GM12875 (cell line): ENCODE results near the gene PNPLA7.
"Not testable (repeated sequence)": the region's sequence is repeated elsewhere in the genome, so short reads cannot be mapped to it uniquely, and the experiment has no call there.

Source experiments
- H3K4me3 ChIP-seq: one replicate; pipeline ENCODE4 v1.5.1; 2011; ENCODE audit warnings: low read depth, low read length, control low read depth
- TF ChIP-seq, protein P1 (sequence below): IDR thresholded peaks from 2 replicates; pipeline ENCODE4 v1.5.1; 2011; ENCODE audit warnings: low read depth, mild to moderate bottlenecking, control low read depth, inconsistent platforms, low read length, moderate library complexity, borderline replicate concordance; ENCODE audit not compliant: insufficient read depth

PNPLA7 gene

DNA sequence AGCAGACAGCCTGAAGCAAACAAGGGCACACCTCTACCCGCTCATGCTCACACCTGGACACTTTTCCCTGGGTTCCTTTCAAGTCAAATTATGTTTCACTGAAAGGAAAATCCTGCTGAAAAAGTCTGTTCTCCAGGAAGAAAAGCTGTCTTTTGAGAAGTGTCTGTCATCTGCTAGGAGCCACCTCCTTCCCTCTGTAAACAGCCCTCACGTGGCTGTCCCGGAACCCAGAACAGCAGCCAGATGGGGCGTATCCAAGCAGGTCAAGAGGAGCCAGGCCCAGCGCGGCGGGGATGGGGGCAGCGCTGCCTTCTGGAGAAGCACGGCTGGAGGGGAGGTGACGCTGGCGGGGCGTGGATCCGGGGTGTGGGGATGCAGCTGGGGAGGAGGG lies at the start of gene PNPLA7:
TSS of gene PNPLA7 (minus strand) at position 172 of the 391 bp plus-strand sequence. CDS start 205 bp downstream, outside the sequence.
- TF ChIP-seq, protein P1, sequence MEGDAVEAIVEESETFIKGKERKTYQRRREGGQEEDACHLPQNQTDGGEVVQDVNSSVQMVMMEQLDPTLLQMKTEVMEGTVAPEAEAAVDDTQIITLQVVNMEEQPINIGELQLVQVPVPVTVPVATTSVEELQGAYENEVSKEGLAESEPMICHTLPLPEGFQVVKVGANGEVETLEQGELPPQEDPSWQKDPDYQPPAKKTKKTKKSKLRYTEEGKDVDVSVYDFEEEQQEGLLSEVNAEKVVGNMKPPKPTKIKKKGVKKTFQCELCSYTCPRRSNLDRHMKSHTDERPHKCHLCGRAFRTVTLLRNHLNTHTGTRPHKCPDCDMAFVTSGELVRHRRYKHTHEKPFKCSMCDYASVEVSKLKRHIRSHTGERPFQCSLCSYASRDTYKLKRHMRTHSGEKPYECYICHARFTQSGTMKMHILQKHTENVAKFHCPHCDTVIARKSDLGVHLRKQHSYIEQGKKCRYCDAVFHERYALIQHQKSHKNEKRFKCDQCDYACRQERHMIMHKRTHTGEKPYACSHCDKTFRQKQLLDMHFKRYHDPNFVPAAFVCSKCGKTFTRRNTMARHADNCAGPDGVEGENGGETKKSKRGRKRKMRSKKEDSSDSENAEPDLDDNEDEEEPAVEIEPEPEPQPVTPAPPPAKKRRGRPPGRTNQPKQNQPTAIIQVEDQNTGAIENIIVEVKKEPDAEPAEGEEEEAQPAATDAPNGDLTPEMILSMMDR, result no peak
- H3K4me3 ChIP-seq, result peak within 1 kb of the TSS; percentile 69

DNA sequence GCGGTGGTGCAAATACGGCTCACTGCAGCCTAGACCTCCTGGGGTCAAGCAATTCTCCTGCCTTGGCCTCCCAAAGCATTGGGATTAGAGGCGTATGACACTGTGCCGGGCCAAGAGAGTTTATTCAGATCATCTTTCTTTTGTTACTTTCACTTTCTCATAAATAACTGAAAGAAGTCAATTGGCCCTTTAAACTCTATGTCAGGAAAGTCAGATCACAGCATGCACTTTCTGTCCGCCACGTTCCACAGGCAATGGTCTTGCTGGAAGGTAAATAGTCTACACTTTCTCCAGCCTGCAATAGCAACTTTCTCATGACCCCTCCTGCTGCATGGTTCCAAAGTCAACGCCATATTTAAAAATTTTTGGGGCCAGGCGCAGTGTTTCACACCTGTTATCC lies 48.7 kb upstream of the PNPLA7 start:
- H3K4me3 ChIP-seq, result no peak overlapping the region
- TF ChIP-seq, protein P1, result no peak

DNA sequence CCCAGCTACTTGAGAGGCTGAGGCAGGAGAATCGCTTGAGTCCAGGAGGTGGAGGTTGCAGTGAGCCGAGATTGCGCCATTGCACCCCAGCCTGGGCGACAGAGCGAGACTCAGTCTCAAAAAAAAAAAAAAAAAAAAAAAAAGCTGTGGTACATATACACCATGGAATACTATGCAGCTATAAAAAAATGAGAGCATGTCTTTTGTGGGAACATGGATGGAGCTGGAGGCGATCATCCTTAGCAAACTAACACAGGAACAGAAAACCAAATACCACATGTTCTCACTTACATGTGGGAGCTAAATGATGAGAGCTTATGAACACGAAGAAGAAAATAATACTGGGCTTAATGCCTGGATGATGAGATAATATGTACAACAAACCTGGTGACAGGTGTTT lies 46.4 kb upstream of the PNPLA7 start:
- not testable (repeated sequence) for H3K4me3 ChIP-seq

DNA sequence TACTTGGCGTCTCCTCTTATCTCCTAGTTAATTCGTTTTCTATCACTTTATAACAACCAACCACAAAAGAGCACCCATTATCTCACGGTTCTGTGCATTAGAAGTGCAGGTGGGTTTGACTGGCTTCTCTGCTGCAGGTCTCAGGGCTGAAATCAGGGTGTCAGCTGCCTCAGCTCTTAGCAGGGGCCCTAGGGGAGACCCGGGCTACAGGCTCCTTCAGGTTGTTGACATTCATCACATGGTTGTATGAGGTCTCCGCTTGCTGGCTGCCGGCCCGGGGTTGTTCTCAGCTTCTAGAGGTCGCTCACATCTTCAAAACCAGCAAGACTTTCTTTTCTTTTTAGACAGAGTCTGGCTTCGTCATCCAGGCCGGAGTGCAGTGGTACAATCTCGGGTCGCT lies 43.0 kb upstream of the PNPLA7 start:
- H3K4me3 ChIP-seq, result no peak overlapping the region
- TF ChIP-seq, protein P1, result no peak

DNA sequence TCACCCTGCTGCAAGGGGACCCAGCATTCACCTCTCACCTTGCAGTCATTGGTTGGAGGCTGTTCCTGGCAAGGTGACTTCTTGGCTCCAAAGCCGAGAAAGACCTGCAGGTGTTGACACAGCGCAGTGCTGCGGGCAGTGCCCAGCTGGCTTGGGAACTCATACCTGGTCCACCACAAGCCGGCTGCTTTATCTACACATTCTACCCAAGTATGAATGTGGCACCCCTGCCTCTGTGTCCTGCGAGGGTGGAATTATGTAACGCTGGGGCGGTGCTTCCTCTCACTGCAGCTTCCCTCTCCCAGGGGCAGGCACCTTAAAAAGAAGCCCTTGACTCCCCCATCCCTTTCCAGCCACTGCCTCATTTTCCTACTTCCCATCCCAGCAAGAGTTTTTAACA lies 42.6 kb upstream of the PNPLA7 start:
- no peak overlapping the region for H3K4me3 ChIP-seq
- TF ChIP-seq, protein P1, result no peak

DNA sequence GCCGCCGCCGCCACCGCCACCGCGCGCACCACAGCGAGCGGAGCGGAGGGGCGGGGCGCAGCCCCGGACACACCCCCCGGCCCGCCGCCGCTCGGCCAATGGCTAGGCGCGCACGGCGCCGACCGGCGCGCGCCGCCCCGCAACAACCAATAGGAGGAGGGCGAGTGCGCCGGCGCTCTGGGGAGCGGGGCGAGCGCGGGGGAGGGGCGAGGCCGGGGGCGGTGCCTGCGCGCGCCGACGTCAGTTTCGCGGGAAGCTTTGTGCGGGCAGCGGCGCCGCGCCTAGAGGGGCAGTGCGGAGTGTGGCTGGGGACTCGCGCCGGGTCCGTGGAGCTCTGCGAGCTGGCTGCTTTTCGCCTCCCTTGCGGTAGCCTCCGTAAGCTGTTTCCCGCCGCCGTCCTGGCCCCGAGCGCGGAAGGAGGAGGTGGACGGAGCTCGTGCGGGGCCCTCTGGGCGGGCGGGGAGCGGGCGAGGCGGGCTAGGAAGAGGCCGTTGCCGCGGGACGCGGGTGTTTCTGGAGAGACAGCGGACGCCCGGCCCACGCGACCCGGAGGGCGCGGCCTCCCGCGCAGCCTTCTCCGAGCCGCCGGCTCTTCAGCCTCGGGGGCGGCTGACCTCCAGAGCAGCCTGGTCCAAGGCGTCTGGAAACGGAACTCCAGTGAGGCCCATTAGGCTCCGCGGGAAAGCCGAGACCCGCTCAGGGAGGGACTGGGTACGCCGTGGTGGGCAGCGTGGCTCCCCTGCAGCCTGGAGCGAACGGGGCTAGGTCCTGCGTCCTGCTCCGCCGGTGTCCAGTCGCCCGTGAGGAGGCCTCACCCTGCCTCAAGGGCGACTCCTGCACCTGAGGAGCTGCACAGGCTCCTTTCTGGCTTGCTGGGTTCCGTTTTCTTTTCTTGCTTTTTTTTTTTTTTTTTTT lies 40.5 kb upstream of the PNPLA7 start, which contains the start of gene ZMYND19:
TSS of gene ZMYND19 (minus strand) at position 44 of the 915 bp plus-strand sequence. CDS start 249 bp downstream, outside the sequence.
- TF ChIP-seq, protein P1, result no peak
- H3K4me3 ChIP-seq, result peak within 1 kb of the TSS; percentile 79

DNA sequence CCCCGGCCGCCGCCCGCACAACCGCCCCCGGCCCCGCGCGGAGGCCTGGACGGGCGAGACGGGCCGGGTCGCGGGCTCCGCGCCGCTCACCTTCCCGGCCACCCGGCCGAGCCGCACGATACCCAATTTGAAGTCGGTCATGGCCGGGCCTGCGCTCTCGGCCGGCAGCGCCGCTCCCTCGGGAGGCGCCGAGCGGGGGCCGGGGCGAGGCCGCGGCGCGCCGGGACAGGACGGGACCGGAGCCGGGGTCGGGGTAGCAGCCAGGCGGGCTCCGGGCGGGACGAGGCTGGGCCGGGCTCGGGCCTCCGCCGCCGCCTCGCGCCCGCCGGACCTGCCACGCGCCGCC lies 39.9 kb upstream of the PNPLA7 start:
- TF ChIP-seq, protein P1, result no peak
- H3K4me3 ChIP-seq, result peak overlapping the region; percentile 79
